ENCODE measurements around the gene PWWP2B.

- TF ChIP-seq CTCF (IDR thresholded peaks at IDR 0.05) (no peak), POLR2AphosphoS5 (IDR thresholded peaks at IDR 0.05) (no peak), POLR2A (IDR thresholded peaks at IDR 0.05) (no peak)
Measured at GRCh38 chr10:132442636-132443035, 45.6 kb downstream of the PWWP2B start.

Measured in sigmoid colon (tissue), 4 donors.